Lower lobe of right lung (tissue), 2 donors: ENCODE results near the gene TDRD7. TPM values are rescaled to one million over a fixed set of nuclear protein-coding genes. Genes with fewer than 3 reads are reported as not detected.

ENCODE experiments used
- ATAC-seq, 2 donors: fragments of 200-7000 bp; cut with Tn5 transposase; one replicate each; pipeline ENCODE4 v1.9.1; 2020 to 2022; ENCODE audit warnings: mild to moderate bottlenecking in 2 of 2, moderate library complexity in 2 of 2
- DNase-seq: peaks from one replicate; pipeline ENCODE4 v3.0.0-alpha.2; 2020
- H3K27ac ChIP-seq: fragments of 200-600 bp; one replicate; pipeline ENCODE4 v1.8.0; 2022
- H3K27me3 ChIP-seq: fragments of 200-600 bp; one replicate; pipeline ENCODE4 v1.8.0; 2022; ENCODE audit warnings: low read depth
- H3K36me3 ChIP-seq: fragments of 200-600 bp; one replicate; pipeline ENCODE4 v1.8.0; 2022; ENCODE audit warnings: mild to moderate bottlenecking
- H3K4me1 ChIP-seq: fragments of 200-600 bp; one replicate; pipeline ENCODE4 v1.8.0; 2022
- H3K4me3 ChIP-seq: fragments of 200-600 bp; one replicate; pipeline ENCODE4 v1.8.0; 2022; ENCODE audit warnings: mild to moderate bottlenecking
- H3K9me3 ChIP-seq: fragments of 200-600 bp; one replicate; pipeline ENCODE4 v1.8.0; 2022
- CTCF ChIP-seq: fragments of 200-600 bp; IDR thresholded peaks from one replicate; pipeline ENCODE4 v1.8.0; 2022; ENCODE audit warnings: antibody characterized with exemption, mild to moderate bottlenecking
- intact Hi-C: fragments of 100-400 bp; cut with DNase I; formaldehyde crosslinking; loops from one replicate; pipeline ENCODE4 v1.11.0; 2022
- total RNA-seq: library from RNA; stranded (reverse); fragmentation: NEBNext Ultra II Directional; extraction: Animal tissue kit (Norgen Biotek cat#: 25700); gene quantifications from one replicate; pipeline ENCODE4 v1.2.1, GENCODE V29; 2021
- donor health status: DM: no; HTN: yes; CAD: no; lungs with severe emphysema.

TDRD7 gene
- total RNA-seq, 1 donor from 2014 or later: 22.2 TPM

- Histone ChIP-seq H3K4me1 (peaks cover 7% of the 10 kb centered on the region), H3K4me3 (no peak overlapping the region), H3K27me3 (peaks cover 12% of the 10 kb centered on the region), H3K9me3 (no peaks in the 10 kb centered on the region), H3K27ac (no peak overlapping the region), H3K36me3 (no peaks in the 10 kb centered on the region)
- no peak for TF ChIP-seq CTCF
- intact Hi-C loops: no loop called here
- DNase-seq (no peak), ATAC-seq (no peak)
These were observed 26.2 kb upstream of the TDRD7 start for GRCh38 chr9:97385626-97386264.

GRCh38 chr9:97386265-97386633, 25.6 kb upstream of the TDRD7 start:
- H3K27me3 ChIP-seq: peaks cover 12% of the 10 kb centered on the region
- peaks cover 7% of the 10 kb centered on the region for H3K4me1 ChIP-seq
- H3K27ac ChIP-seq: no peak overlapping the region
- TF ChIP-seq CTCF: no peak
- intact Hi-C loops: no loop called here
- ATAC-seq (no peak), DNase-seq (no peak)
- H3K9me3 ChIP-seq: no peaks in the 10 kb centered on the region
- no peak overlapping the region for H3K4me3 ChIP-seq
- no peaks in the 10 kb centered on the region for H3K36me3 ChIP-seq

- no peak overlapping the region for H3K27ac ChIP-seq
- peak; percentile 97 for TF ChIP-seq CTCF
- no peaks in the 10 kb centered on the region for H3K36me3 ChIP-seq
- intact Hi-C loops: no loop called here
- peaks cover 12% of the 10 kb centered on the region for H3K27me3 ChIP-seq
- H3K4me3 ChIP-seq: peak overlapping the region; percentile 18
- peak; percentile 79 for DNase-seq
- H3K4me1 ChIP-seq: peaks cover 7% of the 10 kb centered on the region
- ATAC-seq: peak; percentile 73 to 81
- no peaks in the 10 kb centered on the region for H3K9me3 ChIP-seq
These were observed 25.0 kb upstream of the TDRD7 start for GRCh38 chr9:97386733-97387503.

- intact Hi-C loops: no loop called here
- peaks cover 12% of the 10 kb centered on the region for H3K27me3 ChIP-seq
- H3K9me3 ChIP-seq: no peaks in the 10 kb centered on the region
- H3K36me3 ChIP-seq: no peaks in the 10 kb centered on the region
- peak in 1 of 2 donors; percentile 4 for ATAC-seq
- no peak overlapping the region for H3K4me3 ChIP-seq
- TF ChIP-seq CTCF: no peak
- H3K27ac ChIP-seq: no peak overlapping the region
- H3K4me1 ChIP-seq: peaks cover 7% of the 10 kb centered on the region
- DNase-seq: no peak
These were observed 24.4 kb upstream of the TDRD7 start for GRCh38 chr9:97387504-97387886.

- Histone ChIP-seq H3K27ac (no peak overlapping the region), H3K4me3 (no peak overlapping the region), H3K27me3 (peaks cover 12% of the 10 kb centered on the region), H3K36me3 (no peaks in the 10 kb centered on the region), H3K9me3 (no peaks in the 10 kb centered on the region), H3K4me1 (peaks cover 7% of the 10 kb centered on the region)
- no peak for TF ChIP-seq CTCF
- no peak for DNase-seq
- intact Hi-C loops: no loop called here
- ATAC-seq: no peak
These were observed 23.8 kb upstream of the TDRD7 start for GRCh38 chr9:97387936-97388684.
